Smooth muscle cell (in vitro differentiated cells): ENCODE results near the gene EBPL. TPM values are rescaled to one million over a fixed set of nuclear protein-coding genes. Genes with fewer than 3 reads are reported as not detected.

ENCODE experiments used
- DNase-seq: peaks from one replicate; lab custom pipeline; 2025; ENCODE audit not compliant: unreplicated experiment; lab: John Stamatoyannopoulos, UW
- H2AFZ ChIP-seq: fragments of 200-600 bp; sonication (generic); 2 replicates; pipeline ENCODE4 v1.6.0; 2016; ENCODE audit warnings: antibody characterized with exemption, low read depth, mild to moderate bottlenecking
- H3F3A ChIP-seq: fragments of 200-600 bp; sonication (generic); 2 replicates; pipeline ENCODE4 v1.6.0; 2017; ENCODE audit warnings: antibody characterized with exemption, low read depth
- H3K27ac ChIP-seq: fragments of 200-600 bp; sonication (generic); 2 replicates; pipeline ENCODE4 v1.5.1; 2016; ENCODE audit warnings: low read depth, mild to moderate bottlenecking
- H3K27me3 ChIP-seq: fragments of 200-600 bp; sonication (generic); 2 replicates; pipeline ENCODE4 v1.6.1; 2016; ENCODE audit warnings: low read depth, mild to moderate bottlenecking
- H3K36me3 ChIP-seq: fragments of 200-600 bp; sonication (generic); 2 replicates; pipeline ENCODE4 v1.5.1; 2016; ENCODE audit warnings: low read depth
- H3K4me1 ChIP-seq: fragments of 200-600 bp; sonication (generic); 2 replicates; pipeline ENCODE4 v1.5.1; 2016; ENCODE audit warnings: low read depth
- H3K4me2 ChIP-seq: fragments of 200-600 bp; sonication (generic); 2 replicates; pipeline ENCODE4 v1.6.0; 2016; ENCODE audit warnings: mild to moderate bottlenecking
- H3K4me3 ChIP-seq: fragments of 200-600 bp; sonication (generic); 2 replicates; pipeline ENCODE4 v1.5.1; 2016; ENCODE audit warnings: mild to moderate bottlenecking
- H3K79me2 ChIP-seq: fragments of 200-600 bp; sonication (generic); 2 replicates; pipeline ENCODE4 v1.6.0; 2016; ENCODE audit warnings: low read depth, mild to moderate bottlenecking
- H3K9ac ChIP-seq: fragments of 200-600 bp; sonication (generic); 2 replicates; pipeline ENCODE4 v1.6.0; 2016; ENCODE audit warnings: low read depth
- H3K9me3 ChIP-seq: fragments of 200-600 bp; sonication (generic); replicated peaks from 2 replicates; pipeline ENCODE4 v1.5.1; 2016; ENCODE audit warnings: low read depth
- H4K20me1 ChIP-seq: fragments of 200-600 bp; sonication (generic); 2 replicates; pipeline ENCODE4 v1.6.0; 2016; ENCODE audit warnings: low read depth
- WGBS: methylation state at CpG from one replicate; pipeline ENCODE4 v1.1.7; 2016; ENCODE audit warnings: low lambda C conversion rate; 5-methylcytosine and 5-hydroxymethylcytosine counted together
- polyA plus RNA-seq: library from polyadenylated mRNA; unstranded; fragments of >200 nt; fragmentation: Nextera tagmentation; extraction: Ambion mirVana; gene quantifications from 2 replicates; pipeline ENCODE4 v1.2.1, GENCODE V29; 2016
- total RNA-seq: library from RNA; depleted of rRNA; stranded (reverse); fragments of >200 nt; gene quantifications from 2 replicates; pipeline ENCODE4 v1.2.3, GENCODE V29; 2014
- TF ChIP-seq, protein P1 (sequence below): fragments of 200-600 bp; sonication (generic); IDR thresholded peaks from 2 replicates; pipeline ENCODE4 v1.5.1; 2017; ENCODE audit warnings: borderline replicate concordance, mild to moderate bottlenecking, antibody characterized with exemption; ENCODE audit not compliant: insufficient read depth, poor library complexity, severe bottlenecking

The EBPL gene
- total and polyA plus RNA-seq, 2 experiments from 2014 or later, result 86.5 to 108 TPM

DNA sequence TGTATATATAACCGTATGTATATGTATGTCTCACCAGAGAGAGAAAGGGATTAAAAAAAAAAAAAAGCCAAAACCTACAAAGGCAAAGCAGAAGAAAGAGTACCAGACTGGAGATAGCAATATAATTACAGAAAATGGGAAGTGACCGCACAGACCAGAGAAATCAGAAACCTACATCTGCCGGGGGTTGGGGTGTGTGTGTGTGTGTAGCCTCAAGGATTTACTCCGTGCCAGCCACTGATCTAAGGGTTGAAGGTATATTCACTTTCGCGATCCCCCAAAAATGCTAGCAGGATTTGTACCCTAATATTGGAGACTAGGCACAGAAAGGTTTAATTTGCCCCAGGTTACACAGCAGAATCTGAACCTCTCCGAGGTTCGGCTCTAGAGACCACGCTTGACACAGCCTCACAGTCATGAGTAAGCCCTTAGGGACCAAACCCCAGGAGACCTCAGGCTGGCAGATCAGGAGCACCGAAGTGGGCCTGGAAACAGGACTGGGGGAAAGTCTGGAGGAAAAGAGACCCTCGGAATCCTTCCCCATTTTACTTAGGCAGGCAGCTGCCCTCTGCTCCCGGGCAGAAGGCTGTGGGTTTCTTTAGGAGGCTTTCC lies 48.1 kb downstream of the EBPL start:
- TF ChIP-seq, protein P1, sequence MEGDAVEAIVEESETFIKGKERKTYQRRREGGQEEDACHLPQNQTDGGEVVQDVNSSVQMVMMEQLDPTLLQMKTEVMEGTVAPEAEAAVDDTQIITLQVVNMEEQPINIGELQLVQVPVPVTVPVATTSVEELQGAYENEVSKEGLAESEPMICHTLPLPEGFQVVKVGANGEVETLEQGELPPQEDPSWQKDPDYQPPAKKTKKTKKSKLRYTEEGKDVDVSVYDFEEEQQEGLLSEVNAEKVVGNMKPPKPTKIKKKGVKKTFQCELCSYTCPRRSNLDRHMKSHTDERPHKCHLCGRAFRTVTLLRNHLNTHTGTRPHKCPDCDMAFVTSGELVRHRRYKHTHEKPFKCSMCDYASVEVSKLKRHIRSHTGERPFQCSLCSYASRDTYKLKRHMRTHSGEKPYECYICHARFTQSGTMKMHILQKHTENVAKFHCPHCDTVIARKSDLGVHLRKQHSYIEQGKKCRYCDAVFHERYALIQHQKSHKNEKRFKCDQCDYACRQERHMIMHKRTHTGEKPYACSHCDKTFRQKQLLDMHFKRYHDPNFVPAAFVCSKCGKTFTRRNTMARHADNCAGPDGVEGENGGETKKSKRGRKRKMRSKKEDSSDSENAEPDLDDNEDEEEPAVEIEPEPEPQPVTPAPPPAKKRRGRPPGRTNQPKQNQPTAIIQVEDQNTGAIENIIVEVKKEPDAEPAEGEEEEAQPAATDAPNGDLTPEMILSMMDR, result no peak
- Histone ChIP-seq H4K20me1 (no peaks in the 10 kb centered on the region), H3F3A (no peaks in the 10 kb centered on the region), H3K4me3 (no peak overlapping the region), H3K4me2 (no peak overlapping the region), H3K9me3 (no peaks in the 10 kb centered on the region), H3K27ac (no peak overlapping the region), H3K9ac (no peak overlapping the region), H2AFZ (no peak overlapping the region), H3K79me2 (no peaks in the 10 kb centered on the region), H3K4me1 (no peaks in the 10 kb centered on the region), H3K36me3 (no peaks in the 10 kb centered on the region), H3K27me3 (no peaks in the 10 kb centered on the region)
- whole genome bisulfite sequencing, result 92% methylated on average over 12 of the region's 12 CpGs
- DNase-seq, result no peak

- no peak overlapping the region for H3K4me2 ChIP-seq
- no peak overlapping the region for H3K9ac ChIP-seq
- H3K36me3 ChIP-seq, result no peaks in the 10 kb centered on the region
- 65% methylated on average over 4 of the region's 4 CpGs for WGBS
- peak overlapping the region; percentile 46 for H2AFZ ChIP-seq
- no peaks in the 10 kb centered on the region for H3K27me3 ChIP-seq
- H3K27ac ChIP-seq, result no peak overlapping the region
- no peaks in the 10 kb centered on the region for H3K79me2 ChIP-seq
- H3K4me1 ChIP-seq, result no peaks in the 10 kb centered on the region
- no peak overlapping the region for H3K4me3 ChIP-seq
- H3F3A ChIP-seq, result no peaks in the 10 kb centered on the region
- H3K9me3 ChIP-seq, result no peaks in the 10 kb centered on the region
- TF ChIP-seq, protein P1, result no peak
- no peaks in the 10 kb centered on the region for H4K20me1 ChIP-seq
- DNase-seq, result no peak
Measured at GRCh38 chr13:49641801-49642291, 49.4 kb downstream of the EBPL start.

DNA sequence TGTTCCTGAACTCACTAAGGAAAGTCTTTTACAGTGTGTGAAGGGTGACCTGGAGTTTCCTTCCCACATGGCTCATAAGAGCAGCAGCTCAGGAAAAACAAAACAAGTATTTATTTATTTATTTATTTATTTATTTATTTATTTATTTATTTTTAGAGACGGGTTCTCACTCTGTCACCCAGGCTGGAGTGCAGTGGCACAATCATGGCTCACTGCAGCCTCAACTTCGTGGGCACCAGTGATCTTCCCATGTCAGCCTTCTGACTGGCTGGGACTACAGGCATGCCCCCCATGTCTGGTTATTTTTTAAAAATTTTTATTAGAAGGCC lies 52.6 kb downstream of the EBPL start:
- Histone ChIP-seq H3K4me2 (no peak overlapping the region), H3K4me3 (no peak overlapping the region), H3K27ac (no peak overlapping the region), H3K79me2 (no peaks in the 10 kb centered on the region), H3K9ac (no peak overlapping the region), H4K20me1 (no peaks in the 10 kb centered on the region), H3K27me3 (no peaks in the 10 kb centered on the region), H3K4me1 (peaks cover 4% of the 10 kb centered on the region), H3K36me3 (no peaks in the 10 kb centered on the region), H2AFZ (no peak overlapping the region), H3F3A (no peaks in the 10 kb centered on the region), H3K9me3 (no peaks in the 10 kb centered on the region)
- DNase-seq, result no peak
- WGBS, result 88% methylated on average over 2 of the region's 2 CpGs
- TF ChIP-seq, protein P1, result no peak

DNA sequence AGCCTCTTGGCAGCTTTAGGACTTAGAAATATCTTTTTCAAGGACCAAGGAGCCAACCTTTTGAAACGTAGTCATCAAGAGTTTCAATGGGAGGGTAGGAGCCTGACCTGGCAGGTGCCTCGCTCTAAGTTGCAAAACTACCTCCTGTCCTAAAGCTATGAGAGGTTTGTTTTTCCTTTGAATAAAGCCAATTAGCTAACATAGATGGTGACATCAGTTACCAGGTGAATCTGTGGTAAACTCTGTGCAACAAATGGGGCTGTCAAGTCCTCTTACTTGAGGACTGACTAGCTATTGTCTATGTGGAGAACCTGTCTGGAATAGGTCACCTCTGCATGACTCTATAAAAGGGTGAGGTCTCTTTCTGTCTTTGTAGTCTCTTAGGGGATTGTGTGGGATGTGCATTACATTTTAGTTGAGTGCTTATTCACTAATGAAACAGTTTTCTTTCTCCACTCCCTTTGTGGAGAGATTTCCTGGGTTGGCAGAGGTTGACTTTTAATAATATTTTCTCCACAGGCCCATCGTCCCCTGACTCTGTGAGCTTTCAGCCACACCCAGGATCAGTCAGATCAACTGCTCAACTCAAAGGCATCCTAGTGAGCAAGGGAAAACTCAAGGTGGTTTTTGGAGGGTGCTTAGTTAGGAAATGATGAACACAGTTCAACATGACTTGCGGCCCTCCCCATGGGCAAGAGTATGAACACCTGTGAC lies 53.1 kb downstream of the EBPL start:
- peak overlapping the region; percentile 35 for H3K27ac ChIP-seq
- H3F3A ChIP-seq, result no peaks in the 10 kb centered on the region
- no peaks in the 10 kb centered on the region for H3K79me2 ChIP-seq
- TF ChIP-seq, protein P1, result no peak
- DNase-seq, result no peak
- peaks cover 4% of the 10 kb centered on the region for H3K4me1 ChIP-seq
- H3K36me3 ChIP-seq, result no peaks in the 10 kb centered on the region
- no peaks in the 10 kb centered on the region for H3K9me3 ChIP-seq
- H3K4me3 ChIP-seq, result no peak overlapping the region
- H2AFZ ChIP-seq, result no peak overlapping the region
- no peaks in the 10 kb centered on the region for H4K20me1 ChIP-seq
- no peaks in the 10 kb centered on the region for H3K27me3 ChIP-seq
- 90% methylated on average over 4 of the region's 4 CpGs for WGBS
- H3K4me2 ChIP-seq, result no peak overlapping the region
- H3K9ac ChIP-seq, result no peak overlapping the region
